HCT116 (cell line): ENCODE data around the gene SFXN5. TPM values are rescaled to one million over a fixed set of nuclear protein-coding genes. Genes with fewer than 3 reads are reported as not detected.

Source experiments
- ATAC-seq: fragments of 200-7000 bp; cut with Tn5 transposase; 2 replicates; pipeline ENCODE4 v1.9.1; 2020; ENCODE audit warnings: mild to moderate bottlenecking, moderate library complexity
- BruUV-seq: library from RNA; stranded (reverse); fragments of 400-500 nt; replicated peaks from 2 replicates; lab custom pipeline; 2021; lab: Mats Ljungman, UMichigan
- CTCF ChIA-PET: fragments of 300-600 bp; sonication (Branson Sonifier 250); formaldehyde crosslinking; loops from one replicate; lab custom pipeline; 2021; ENCODE audit warnings: antibody characterized with exemption; lab: Charles Lee
- POLR2A ChIA-PET: fragments of 300-600, 350-600 bp; sonication (Branson Sonifier 250); formaldehyde crosslinking; loops from one replicate; lab custom pipeline; 2021; ENCODE audit warnings: antibody characterized with exemption; lab: Charles Lee
- RAD21 ChIA-PET, 2 experiments: fragments of 300-600 bp; sonication (Branson Sonifier 250); formaldehyde crosslinking; loops; one replicate each; lab custom pipeline; 2023; ENCODE audit warnings: low total read pairs in 2 of 2; ENCODE audit not compliant: uncharacterized antibody in 2 of 2, unreplicated experiment in 2 of 2, low non-redundant PET in 1 of 2; lab: Charles Lee
- DNase-seq: peaks from one replicate; pipeline ENCODE4 v3.0.0-alpha.2; 2010; ENCODE audit warnings: low read depth, low spot score
- H2AFZ ChIP-seq: fragments of 200-600 bp; shearing (Covaris generic), sonication (generic); 2 replicates; pipeline ENCODE4 v1.6.1; 2017; ENCODE audit warnings: low read depth, mixed run types, mixed read lengths, antibody characterized with exemption, low read length; ENCODE audit not compliant: poor library complexity, severe bottlenecking
- H3K27ac ChIP-seq: 2 replicates; pipeline ENCODE4 v1.5.1; 2012; ENCODE audit warnings: low read depth, low read length
- H3K27me3 ChIP-seq: fragments of 200-600 bp; sonication (generic); 2 replicates; pipeline ENCODE4 v1.6.1; 2016; ENCODE audit warnings: mixed run types, low read length, mixed read lengths; ENCODE audit not compliant: insufficient read depth
- H3K36me3 ChIP-seq, 2 experiments: fragments of 200-500 bp in 1 of 2; fragments of 200-600 bp in 1 of 2; sonication (Bioruptor generic) in 1 of 2; sonication (generic) in 1 of 2; 2 replicates each; pipeline versions ENCODE4 v1.5.1 to v1.6.1; 2014 to 2016; ENCODE audit warnings: low read length in 2 of 2, inconsistent platforms in 1 of 2, mixed read lengths in 1 of 2, mixed run types in 1 of 2; ENCODE audit not compliant: insufficient read depth in 2 of 2, control insufficient read depth in 1 of 2
- H3K4me1 ChIP-seq, 2 experiments: fragments of 200-600 bp in 1 of 2; sonication (generic) in 1 of 2; 2 replicates each; pipeline versions ENCODE4 v1.5.1 to v1.6.1; 2012 to 2017; ENCODE audit warnings: low read length in 2 of 2, inconsistent platforms in 1 of 2, mild to moderate bottlenecking in 1 of 2, mixed read lengths in 1 of 2, mixed run types in 1 of 2, moderate library complexity in 1 of 2; ENCODE audit not compliant: insufficient read depth in 2 of 2, control insufficient read depth in 1 of 2
- H3K4me2 ChIP-seq: fragments of 200-600 bp; sonication (generic); 2 replicates; pipeline ENCODE4 v1.6.1; 2017; ENCODE audit warnings: mixed run types, low read length, mixed read lengths
- H3K4me3 ChIP-seq, 2 experiments: fragments of 200-600 bp in 1 of 2; sonication (generic) in 1 of 2; replicated peaks in 1 of 2; 2 replicates each; pipeline ENCODE4 v1.5.1; 2011 to 2016; ENCODE audit warnings: low read length in 2 of 2, control low read depth in 1 of 2, low read depth in 1 of 2, mild to moderate bottlenecking in 1 of 2, mixed read lengths in 1 of 2, mixed run types in 1 of 2
- H3K79me2 ChIP-seq: fragments of 200-600 bp; sonication (generic); 2 replicates; pipeline ENCODE4 v1.6.1; 2017; ENCODE audit warnings: mild to moderate bottlenecking, mixed run types, low read length, moderate library complexity, mixed read lengths; ENCODE audit not compliant: insufficient read depth
- H3K9ac ChIP-seq: fragments of 200-600 bp; sonication (generic); 2 replicates; pipeline ENCODE4 v1.6.1; 2016; ENCODE audit warnings: low read length, mixed read lengths
- H3K9me2 ChIP-seq: fragments of 200-600 bp; sonication (generic), shearing (Covaris generic); 2 replicates; pipeline ENCODE4 v1.6.1; 2017; ENCODE audit warnings: mixed run types, mild to moderate bottlenecking, moderate library complexity; ENCODE audit not compliant: insufficient read depth
- H3K9me3 ChIP-seq, 2 experiments: fragments of 200-500 bp in 1 of 2; fragments of 200-600 bp in 1 of 2; sonication (Bioruptor generic) in 1 of 2; sonication (generic) in 1 of 2; 2 replicates each; pipeline ENCODE4 v1.6.1; 2014 to 2017; ENCODE audit warnings: low read length in 2 of 2, mixed read lengths in 2 of 2, inconsistent platforms in 1 of 2, low read depth in 1 of 2, mild to moderate bottlenecking in 1 of 2, mixed run types in 1 of 2, moderate library complexity in 1 of 2; ENCODE audit not compliant: control insufficient read depth in 1 of 2, insufficient read depth in 1 of 2
- H4K20me1 ChIP-seq: fragments of 200-600 bp; sonication (generic), shearing (Covaris generic); 2 replicates; pipeline ENCODE4 v1.6.1; 2017; ENCODE audit warnings: mixed run types, mild to moderate bottlenecking, moderate library complexity; ENCODE audit not compliant: insufficient read depth
- CBX3 ChIP-seq: IDR thresholded peaks from 2 replicates; pipeline ENCODE4 v1.6.1; 2012; ENCODE audit warnings: low read depth
- CEBPB ChIP-seq: IDR thresholded peaks from 2 replicates; pipeline ENCODE4 v1.6.1; 2012; ENCODE audit warnings: low read depth
- EGR1 ChIP-seq: IDR thresholded peaks from 2 replicates; pipeline ENCODE4 v1.6.1; 2012; ENCODE audit warnings: low read depth
- ELF1 ChIP-seq: IDR thresholded peaks from 2 replicates; pipeline ENCODE4 v1.6.1; 2012; ENCODE audit warnings: low read depth, borderline replicate concordance
- EZH2phosphoT487 ChIP-seq: fragments of 200-600 bp; IDR thresholded peaks from 2 replicates; pipeline ENCODE4 v1.6.1; 2018; ENCODE audit warnings: antibody characterized with exemption, borderline replicate concordance
- JUND ChIP-seq: IDR thresholded peaks from 2 replicates; pipeline ENCODE4 v1.6.1; 2012
- POLR2A ChIP-seq: IDR thresholded peaks from 2 replicates; pipeline ENCODE4 v1.7.0; 2011; ENCODE audit warnings: borderline replicate concordance; ENCODE audit not compliant: insufficient read depth, insufficient read length; ENCODE audit errors: extremely low read depth
- POLR2AphosphoS5 ChIP-seq: IDR thresholded peaks from 2 replicates; pipeline ENCODE4 v1.6.1; 2011; ENCODE audit warnings: mild to moderate bottlenecking, low read depth, low read length, moderate library complexity
- RAD21 ChIP-seq: IDR thresholded peaks from 2 replicates; pipeline ENCODE4 v1.6.1; 2012; ENCODE audit warnings: low read depth, mild to moderate bottlenecking
- SIN3A ChIP-seq: IDR thresholded peaks from 2 replicates; pipeline ENCODE4 v1.6.1; 2012; ENCODE audit warnings: low read depth
- SP1 ChIP-seq: IDR thresholded peaks from 2 replicates; pipeline ENCODE4 v1.6.1; 2012; ENCODE audit warnings: low read depth
- SRF ChIP-seq: IDR thresholded peaks from 2 replicates; pipeline ENCODE4 v1.6.1; 2012; ENCODE audit warnings: low read depth
- TCF7L2 ChIP-seq: IDR thresholded peaks from 2 replicates; pipeline ENCODE4 v1.7.0; 2011; ENCODE audit warnings: borderline replicate concordance, inconsistent platforms; ENCODE audit not compliant: insufficient read depth, insufficient read length; ENCODE audit errors: extremely low read depth
- YY1 ChIP-seq: IDR thresholded peaks from 2 replicates; pipeline ENCODE4 v1.6.1; 2011; ENCODE audit warnings: low read length, low read depth, moderate library complexity, mild to moderate bottlenecking; ENCODE audit not compliant: insufficient replicate concordance; ENCODE audit errors: extremely low read depth
- ZBTB33 ChIP-seq: IDR thresholded peaks from 2 replicates; pipeline ENCODE4 v1.6.1; 2011; ENCODE audit warnings: mild to moderate bottlenecking, low read length, moderate library complexity; ENCODE audit not compliant: insufficient replicate concordance; ENCODE audit errors: extremely low read depth
- ZFX ChIP-seq: fragments of 450-650 bp; IDR thresholded peaks from 2 replicates; pipeline ENCODE4 v1.6.1; 2017
- intact Hi-C: fragments of 100-400 bp; cut with micrococcal nuclease; formaldehyde crosslinking; loops from 2 replicates; pipeline ENCODE4 v1.10.0; 2022
- total RNA-seq: library from RNA; stranded (reverse); gene quantifications from one replicate; pipeline ENCODE4 v1.2.1, GENCODE V29; 2021; ENCODE audit not compliant: unreplicated experiment
- TF ChIP-seq, protein P1 (sequence below): IDR thresholded peaks from 2 replicates; pipeline ENCODE4 v1.6.1; 2012
- TF ChIP-seq, protein P2 (sequence below): IDR thresholded peaks from 2 replicates; pipeline ENCODE4 v1.6.1; 2012
- TF ChIP-seq, protein P3 (sequence below): IDR thresholded peaks from 2 replicates; pipeline ENCODE4 v1.6.1; 2012; ENCODE audit warnings: low read depth

Gene SFXN5
- total RNA-seq, 1 experiment from 2014 or later: 10.0 TPM

DNA sequence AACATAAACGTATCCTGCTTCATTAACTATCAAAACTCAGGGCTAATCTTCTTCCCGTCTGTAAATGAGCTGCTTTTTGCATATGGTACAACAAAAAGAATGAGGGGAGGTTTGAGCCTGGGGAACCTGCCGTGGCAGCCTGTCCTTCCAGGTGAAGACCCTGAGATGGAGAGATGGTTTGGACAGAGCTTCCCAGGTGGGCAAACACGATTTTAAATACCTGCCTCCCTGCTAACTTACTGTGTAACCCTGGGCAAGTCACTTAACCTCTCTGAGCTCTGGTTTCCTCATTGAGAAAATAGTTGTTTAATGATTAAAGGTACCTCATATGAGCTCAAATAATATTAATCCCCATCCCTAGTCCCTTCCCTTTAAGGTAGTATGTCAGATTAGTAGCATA is 145.1 kb downstream of the SFXN5 start:
- Histone ChIP-seq H3K4me2 (no peak overlapping the region), H3K9me2 (no peaks in the 10 kb centered on the region), H3K79me2 (no peaks in the 10 kb centered on the region), H3K27me3 (no peaks in the 10 kb centered on the region), H3K9me3 (no peaks in the 10 kb centered on the region), H3K9ac (no peak overlapping the region), H3K4me1 (peaks cover 2 to 6% of the 10 kb centered on the region in 2 experiments; a peak in 2 of 4 replicates), H3K4me3 (no peak overlapping the region), H3K27ac (no peak overlapping the region), H2AFZ (no peak overlapping the region), H4K20me1 (no peaks in the 10 kb centered on the region), H3K36me3 (no peaks in the 10 kb centered on the region)
- ATAC-seq (no peak), DNase-seq (no peak)
- ChIA-PET CTCF (interaction anchor here (1.0 to 1.8 kb wide), 3 partner anchors 9 to 251 kb away, joined by 4 to 5 read pairs (median 5); no protein-coding TSS in a partner anchor), RAD21 (no interaction called here), POLR2A (no interaction called here)
- TF ChIP-seq TCF7L2 (no peak), CBX3 (no peak), ZBTB33 (no peak), POLR2AphosphoS5 (no peak), YY1 (no peak), SRF (no peak), CEBPB (no peak), EGR1 (no peak), SIN3A (no peak), ELF1 (no peak), JUND (no peak), RAD21 (no peak), POLR2A (no peak), ZFX (no peak), SP1 (no peak), EZH2phosphoT487 (no peak)
- TF ChIP-seq, protein P1, sequence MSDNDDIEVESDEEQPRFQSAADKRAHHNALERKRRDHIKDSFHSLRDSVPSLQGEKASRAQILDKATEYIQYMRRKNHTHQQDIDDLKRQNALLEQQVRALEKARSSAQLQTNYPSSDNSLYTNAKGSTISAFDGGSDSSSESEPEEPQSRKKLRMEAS: no peak
- TF ChIP-seq, protein P2, sequence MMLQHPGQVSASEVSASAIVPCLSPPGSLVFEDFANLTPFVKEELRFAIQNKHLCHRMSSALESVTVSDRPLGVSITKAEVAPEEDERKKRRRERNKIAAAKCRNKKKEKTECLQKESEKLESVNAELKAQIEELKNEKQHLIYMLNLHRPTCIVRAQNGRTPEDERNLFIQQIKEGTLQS: no peak
- TF ChIP-seq, protein P3, sequence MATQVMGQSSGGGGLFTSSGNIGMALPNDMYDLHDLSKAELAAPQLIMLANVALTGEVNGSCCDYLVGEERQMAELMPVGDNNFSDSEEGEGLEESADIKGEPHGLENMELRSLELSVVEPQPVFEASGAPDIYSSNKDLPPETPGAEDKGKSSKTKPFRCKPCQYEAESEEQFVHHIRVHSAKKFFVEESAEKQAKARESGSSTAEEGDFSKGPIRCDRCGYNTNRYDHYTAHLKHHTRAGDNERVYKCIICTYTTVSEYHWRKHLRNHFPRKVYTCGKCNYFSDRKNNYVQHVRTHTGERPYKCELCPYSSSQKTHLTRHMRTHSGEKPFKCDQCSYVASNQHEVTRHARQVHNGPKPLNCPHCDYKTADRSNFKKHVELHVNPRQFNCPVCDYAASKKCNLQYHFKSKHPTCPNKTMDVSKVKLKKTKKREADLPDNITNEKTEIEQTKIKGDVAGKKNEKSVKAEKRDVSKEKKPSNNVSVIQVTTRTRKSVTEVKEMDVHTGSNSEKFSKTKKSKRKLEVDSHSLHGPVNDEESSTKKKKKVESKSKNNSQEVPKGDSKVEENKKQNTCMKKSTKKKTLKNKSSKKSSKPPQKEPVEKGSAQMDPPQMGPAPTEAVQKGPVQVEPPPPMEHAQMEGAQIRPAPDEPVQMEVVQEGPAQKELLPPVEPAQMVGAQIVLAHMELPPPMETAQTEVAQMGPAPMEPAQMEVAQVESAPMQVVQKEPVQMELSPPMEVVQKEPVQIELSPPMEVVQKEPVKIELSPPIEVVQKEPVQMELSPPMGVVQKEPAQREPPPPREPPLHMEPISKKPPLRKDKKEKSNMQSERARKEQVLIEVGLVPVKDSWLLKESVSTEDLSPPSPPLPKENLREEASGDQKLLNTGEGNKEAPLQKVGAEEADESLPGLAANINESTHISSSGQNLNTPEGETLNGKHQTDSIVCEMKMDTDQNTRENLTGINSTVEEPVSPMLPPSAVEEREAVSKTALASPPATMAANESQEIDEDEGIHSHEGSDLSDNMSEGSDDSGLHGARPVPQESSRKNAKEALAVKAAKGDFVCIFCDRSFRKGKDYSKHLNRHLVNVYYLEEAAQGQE: no peak
- BruUV-seq: no TSS peak
- intact Hi-C loops: no loop called here
